Medulla oblongata (tissue), 1 donor: ENCODE results near the gene YWHAQ.

Experiments used
- DNase-seq: peaks from one replicate; pipeline ENCODE4 v3.0.0-alpha.2; 2015; ENCODE audit errors: extremely low spot score

The YWHAQ gene

DNA sequence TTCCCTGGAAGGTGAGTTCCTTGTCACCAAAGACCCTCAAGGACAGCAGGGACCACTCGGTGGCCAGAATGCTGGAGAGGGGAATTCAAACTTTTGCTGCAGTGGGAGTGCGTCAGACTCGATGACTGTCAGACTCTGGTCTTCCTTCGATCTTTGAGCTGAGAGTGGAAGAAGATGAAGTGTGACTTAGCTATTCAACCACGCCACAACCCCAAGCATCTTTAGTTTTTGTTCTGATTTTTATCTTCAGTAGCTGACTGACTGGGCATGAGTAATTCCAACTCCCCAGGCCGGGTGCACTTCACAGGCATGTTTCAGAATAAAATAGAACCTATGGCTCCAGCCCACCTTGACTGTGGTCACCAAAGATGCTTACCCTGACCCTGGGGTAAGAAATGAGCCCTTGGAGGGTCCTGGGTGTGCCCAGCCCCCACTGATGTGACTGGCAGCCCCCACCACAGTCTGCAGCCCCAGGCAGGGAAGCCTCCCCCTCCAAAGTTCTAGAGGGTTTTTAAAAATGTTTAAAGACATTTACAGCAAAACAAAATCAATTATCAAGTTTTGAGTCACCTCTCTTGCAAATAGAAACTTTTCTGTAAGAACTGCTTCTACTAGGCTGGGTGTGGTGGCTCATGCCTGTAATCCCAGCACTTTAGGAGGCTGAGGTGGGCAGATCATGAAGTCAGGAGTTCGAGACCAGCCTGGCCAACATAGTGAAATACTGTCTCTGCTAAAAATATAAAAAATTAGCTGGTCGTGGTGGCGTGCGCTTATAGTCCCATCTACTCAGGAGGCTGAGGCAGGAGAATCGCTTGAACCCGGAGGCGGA is 24.9 kb upstream of the YWHAQ start:
- DNase-seq = no peak

DNA sequence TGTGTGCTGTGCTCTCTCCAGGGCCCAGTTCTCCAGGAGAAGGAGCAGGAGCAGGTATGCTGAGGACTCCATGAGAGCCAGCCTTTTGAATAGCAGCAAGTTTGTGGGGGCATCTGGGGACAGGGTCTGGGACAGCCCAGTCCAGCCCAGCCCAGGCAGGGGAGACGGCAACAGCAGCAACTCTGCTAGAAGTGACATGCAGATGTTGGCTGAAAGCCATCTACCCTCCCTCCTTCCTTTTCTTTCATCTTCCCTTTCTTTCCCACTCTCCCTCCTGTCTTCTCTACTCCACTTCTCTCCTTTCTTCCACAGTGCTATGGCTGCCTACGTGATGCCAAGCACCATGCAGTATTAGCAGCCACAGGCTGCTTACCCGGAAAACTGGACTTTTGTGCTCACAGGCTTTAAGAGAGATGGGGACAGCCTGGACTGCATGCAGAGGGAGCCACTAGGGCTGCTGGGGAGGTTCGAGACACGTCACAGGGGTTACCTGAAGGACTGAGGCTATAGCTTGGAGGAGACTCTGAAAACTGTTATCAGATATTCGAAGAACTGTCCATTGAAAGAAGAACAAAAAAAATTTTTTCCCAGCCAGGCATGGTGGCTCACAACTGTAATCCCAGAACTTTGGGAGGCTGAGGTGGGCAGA is 23.8 kb upstream of the YWHAQ start:
- DNase-seq = no peak

DNA sequence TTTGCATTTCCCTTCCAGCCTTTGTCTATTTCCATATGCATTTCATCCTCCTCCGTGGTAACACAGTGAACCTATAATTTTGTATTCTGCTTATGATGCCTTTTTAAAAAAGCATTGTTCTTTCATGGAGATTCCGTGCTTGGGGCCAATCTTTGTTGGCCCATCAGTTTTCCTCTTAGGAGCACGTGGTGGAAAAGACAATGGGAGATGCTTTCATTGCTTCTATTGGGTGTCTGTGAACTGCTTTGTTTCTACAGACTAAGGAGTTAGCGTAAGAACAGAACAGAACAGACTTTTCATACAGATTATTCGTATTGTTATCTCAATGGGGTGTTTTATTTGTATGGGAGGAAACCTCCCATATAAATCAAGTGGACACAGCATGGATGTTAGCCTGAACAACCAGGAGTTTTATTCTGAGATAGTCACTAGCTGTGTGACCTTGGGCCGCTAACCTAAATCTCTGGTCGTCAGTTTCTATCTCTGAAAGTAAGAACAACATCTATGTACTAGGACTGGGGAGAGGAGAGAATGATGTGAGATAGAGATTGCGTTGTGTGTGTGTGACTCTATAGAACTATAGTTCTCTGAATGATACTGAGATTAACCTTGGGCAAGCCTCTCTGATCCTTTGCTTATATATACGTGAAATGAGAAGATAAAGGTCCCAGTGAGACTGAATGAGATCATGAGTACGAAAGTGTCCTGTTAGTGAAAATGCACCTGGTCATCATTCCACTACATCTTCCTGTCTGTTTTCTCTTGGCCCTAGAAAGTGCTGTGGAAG is 22.9 kb upstream of the YWHAQ start:
- peak; percentile 91 for DNase-seq

DNA sequence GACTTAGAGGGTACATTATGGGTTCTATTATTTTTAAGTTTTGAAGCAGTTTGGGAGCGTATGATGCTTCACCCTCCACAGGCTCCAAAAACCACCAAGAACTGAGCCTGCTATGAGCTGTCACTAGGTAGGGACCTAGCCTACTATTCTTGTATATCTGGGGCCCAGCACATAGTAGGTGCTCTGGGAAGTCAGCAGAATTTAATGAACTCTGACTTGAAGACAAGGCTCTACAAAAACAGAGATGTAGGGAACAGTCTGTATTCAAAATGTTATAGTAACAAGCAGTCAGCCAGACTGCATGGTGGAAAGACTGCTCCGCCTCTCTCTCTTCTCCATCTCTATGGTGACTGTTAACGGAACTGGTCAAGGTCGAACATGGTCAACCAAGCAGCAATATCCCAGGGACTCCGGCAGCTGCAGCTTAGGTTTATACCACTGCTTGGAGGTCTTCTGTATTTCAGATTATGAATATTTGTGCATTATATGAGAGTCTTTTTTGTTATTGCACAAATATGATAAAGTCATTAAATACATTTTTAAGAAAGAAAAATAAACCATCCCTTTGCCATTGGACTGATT is 22.2 kb upstream of the YWHAQ start:
- no peak for DNase-seq

DNA sequence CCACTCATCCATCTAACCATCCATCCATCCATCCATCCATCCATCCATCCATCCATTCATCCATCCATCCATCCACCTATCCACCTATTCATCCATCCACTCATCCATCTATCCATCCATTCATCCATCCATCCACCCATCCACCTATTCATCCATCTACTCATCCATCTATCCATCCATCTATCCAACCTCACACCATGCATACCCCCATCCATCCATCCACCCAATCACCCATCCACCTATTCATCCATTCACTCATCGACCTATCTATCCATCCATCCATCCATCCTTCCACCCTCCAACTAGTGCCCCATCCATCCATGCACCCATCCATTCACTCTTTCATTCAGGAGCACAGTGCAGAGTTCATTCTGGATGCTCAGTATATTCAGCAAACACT is 21.5 kb upstream of the YWHAQ start:
- no peak for DNase-seq

GRCh38 chr2:9650119-9650821 is 19.5 kb upstream of the YWHAQ start:
- no peak for DNase-seq

- no peak for DNase-seq
Measured at GRCh38 chr2:9649261-9649660, 18.5 kb upstream of the YWHAQ start.

DNA sequence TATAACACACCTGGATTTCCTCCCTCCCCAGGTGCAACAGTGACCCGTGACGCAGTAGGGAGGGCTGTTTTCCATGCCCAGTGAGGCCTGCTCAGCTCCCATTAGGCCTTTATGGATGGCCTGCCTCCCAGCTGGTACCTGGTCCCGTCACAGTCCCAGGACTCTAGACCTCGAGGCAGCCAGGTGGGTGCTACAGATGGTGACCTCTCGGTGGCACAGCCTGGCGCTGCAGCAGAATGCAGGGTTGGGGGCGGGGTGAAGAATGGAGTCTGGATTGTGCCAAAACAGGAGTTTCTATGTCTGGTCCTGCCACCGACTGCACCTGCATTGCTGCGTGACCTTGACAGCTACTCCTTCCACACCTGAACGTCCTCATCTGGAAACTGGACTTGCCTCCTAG is 18.0 kb upstream of the YWHAQ start:
- no peak for DNase-seq

GRCh38 chr2:9647884-9648283 is 17.1 kb upstream of the YWHAQ start:
- no peak for DNase-seq

GRCh38 chr2:9646196-9647030 is 15.6 kb upstream of the YWHAQ start:
- no peak for DNase-seq

DNA sequence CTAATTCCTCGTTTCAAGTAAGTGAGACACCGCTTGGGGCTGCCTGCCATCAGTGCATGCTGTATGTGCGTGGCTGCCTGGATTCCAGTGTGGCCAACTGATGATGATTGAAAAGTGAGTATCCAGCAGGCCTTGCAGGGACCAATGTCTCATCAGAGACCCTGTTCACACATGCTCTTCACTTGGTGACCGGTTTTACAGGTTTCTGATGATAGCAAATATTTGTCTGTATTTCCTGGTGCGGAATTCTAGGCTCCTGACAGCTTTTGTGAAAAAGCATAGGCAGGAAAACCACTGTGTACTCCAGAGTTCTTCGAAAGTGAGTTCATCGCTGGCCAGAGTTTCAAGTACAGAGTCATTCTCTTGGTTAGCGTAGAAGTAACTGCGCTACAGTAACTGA is 13.8 kb upstream of the YWHAQ start:
- DNase-seq = no peak

DNA sequence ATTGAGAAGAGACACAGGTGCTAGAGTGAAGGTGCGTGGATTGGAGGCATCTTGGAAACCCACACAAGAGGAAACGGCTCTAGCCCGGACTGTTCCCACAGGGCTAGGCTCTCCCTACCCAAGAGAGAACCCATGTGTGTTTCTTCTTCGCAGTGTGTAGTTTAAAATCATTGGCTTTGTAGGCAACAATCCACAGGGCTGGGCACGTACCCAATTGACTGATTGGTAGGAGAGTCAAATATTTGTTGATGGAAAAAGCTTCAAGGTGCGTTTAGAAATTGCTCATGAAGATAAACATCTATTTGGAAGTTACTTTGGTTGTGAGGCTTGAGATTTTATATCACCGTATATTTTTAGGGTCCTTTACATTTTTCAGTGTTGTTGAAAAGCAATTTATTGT is 13.2 kb upstream of the YWHAQ start:
- DNase-seq = no peak

GRCh38 chr2:9641641-9642040 is 10.8 kb upstream of the YWHAQ start:
- DNase-seq = no peak

DNA sequence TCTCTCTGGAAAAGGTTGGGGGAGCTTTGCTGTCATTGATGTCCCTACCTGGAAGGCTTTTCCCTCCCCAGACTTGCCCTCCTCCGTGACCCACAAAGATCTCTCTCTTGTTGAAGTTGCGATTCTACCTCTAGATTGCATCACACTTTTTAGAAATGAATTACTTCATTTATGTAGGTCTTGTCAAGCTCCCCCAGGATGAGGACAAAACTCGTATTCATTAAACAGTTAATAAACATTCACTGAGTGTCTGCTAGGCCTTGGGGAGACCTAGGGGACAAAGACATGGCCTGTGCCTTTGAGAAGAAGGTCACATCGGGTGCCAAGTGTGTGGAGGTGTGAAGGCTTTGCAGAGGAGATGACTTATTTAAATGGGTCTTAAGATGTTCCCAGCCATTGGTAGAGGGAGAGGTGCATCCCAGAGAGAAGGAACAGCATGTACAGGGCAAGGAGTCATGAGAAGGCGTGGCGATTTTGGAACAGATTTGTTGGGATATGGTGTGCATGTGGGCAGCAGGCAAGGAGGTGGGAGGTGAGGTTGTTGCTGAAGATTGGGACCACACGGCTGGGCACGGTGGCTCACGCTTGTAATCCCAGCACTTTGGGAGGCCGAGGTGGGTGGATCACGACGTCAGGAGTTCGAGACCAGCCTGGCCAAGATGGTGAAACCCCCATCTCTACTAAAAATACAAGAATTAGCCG is 9.8 kb upstream of the YWHAQ start:
- no peak for DNase-seq

GRCh38 chr2:9639740-9640343 is 9.0 kb upstream of the YWHAQ start:
- no peak for DNase-seq

DNA sequence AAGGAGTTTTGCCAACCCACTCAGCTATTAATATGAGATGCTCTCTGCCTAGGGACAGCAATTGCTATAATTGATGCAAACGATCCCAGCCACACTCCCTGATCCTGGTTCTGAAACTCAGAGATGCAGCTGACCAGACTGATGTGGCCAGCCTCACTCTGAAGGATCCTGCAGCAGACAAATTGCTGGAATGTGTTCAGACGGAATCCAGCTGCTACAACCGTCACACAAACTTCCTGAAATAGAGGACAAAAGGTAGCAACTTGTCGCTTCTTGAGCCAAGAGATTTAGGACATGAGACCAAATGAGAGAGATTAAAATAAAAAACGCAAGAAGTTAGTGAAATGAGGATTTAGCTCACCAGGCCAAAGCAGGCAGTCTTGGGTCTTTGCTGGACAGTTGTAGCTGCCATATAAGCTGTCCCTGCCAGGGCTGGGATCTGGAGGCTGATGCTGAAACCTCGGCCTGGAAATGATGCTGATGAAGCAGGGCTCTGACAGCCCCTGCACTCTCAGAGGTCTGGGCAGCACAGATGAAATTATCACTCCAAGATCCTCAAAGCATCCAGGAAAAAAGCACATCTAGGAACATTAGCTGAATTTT is 8.3 kb upstream of the YWHAQ start:
- peak; percentile 54 for DNase-seq

DNA sequence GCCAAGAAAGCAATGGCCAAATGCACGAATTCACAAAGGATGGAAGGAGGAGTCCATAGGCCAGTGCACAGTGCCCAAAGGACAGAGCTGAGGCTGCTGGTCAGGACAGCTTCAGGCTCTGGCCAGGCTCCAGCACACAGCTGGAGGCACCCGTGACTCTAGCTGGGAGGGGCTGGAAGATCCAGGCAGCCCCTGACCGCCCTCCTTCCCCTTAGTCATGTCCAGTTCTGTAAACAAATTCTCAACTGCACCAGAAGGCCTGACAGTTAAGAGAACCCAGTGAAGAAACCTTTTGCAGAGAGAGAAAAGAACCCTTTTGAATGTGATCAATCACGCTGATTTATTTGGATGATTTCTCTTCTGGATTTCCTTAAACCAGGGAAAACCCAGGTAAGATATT is 7.7 kb upstream of the YWHAQ start:
- DNase-seq = peak; percentile 95

DNA sequence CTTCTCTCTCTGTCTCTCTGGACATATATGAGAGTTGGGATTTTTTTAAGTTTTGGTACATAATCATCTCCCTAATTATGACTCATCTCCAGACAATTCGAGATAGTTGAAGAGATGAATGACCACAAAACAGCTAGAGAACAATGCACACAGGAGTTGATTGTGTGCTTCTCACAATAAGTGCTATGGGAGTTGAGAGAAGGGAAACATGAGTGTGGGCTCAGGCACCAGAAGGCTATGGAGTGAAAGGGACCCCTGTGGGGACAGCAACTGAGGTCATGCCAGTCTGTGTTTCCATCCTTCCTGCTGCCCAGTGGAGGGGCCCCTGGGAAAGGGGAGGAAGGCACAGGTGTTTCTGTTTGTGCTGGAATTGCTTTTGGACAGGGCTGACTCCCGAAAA is 6.5 kb upstream of the YWHAQ start:
- DNase-seq = peak; percentile 94

DNA sequence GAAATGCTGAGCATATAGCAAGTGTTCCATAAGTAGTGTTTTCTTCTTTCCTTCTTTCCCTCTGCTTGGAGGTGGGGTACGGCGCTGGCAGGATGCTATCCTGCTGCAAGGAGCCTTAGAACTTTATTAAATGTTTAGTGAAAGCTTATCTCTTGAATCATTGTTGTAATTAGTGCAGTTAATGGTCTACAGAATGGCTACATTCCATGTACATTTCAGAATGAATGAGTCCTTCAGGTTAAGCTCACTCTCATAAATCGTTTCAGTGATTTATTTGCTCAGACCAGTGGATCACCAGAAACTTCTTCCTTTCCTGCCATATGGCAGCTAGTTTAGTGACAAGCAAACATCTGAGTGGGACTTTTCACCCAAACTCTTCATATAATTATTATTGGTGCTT is 3.3 kb upstream of the YWHAQ start:
- no peak for DNase-seq
